Right kidney (tissue), 1 donor: ENCODE data around the gene CDH13.

Experiments
- DNase-seq: peaks from one replicate; pipeline ENCODE4 v3.0.0-alpha.2; 2016

Gene CDH13

GRCh38 chr16:83772806-83773205 is 1146.0 kb downstream of the CDH13 start:
- no peak for DNase-seq

- DNase-seq, result no peak
Measured at GRCh38 chr16:83774066-83774465, 1147.3 kb downstream of the CDH13 start.

- DNase-seq, result no peak
Measured at GRCh38 chr16:83776944-83777343, 1150.2 kb downstream of the CDH13 start.

- peak; percentile 6 for DNase-seq
Measured at GRCh38 chr16:83779886-83780285, 1153.1 kb downstream of the CDH13 start.

GRCh38 chr16:83785455-83785854 is 1158.7 kb downstream of the CDH13 start:
- no peak for DNase-seq

DNA sequence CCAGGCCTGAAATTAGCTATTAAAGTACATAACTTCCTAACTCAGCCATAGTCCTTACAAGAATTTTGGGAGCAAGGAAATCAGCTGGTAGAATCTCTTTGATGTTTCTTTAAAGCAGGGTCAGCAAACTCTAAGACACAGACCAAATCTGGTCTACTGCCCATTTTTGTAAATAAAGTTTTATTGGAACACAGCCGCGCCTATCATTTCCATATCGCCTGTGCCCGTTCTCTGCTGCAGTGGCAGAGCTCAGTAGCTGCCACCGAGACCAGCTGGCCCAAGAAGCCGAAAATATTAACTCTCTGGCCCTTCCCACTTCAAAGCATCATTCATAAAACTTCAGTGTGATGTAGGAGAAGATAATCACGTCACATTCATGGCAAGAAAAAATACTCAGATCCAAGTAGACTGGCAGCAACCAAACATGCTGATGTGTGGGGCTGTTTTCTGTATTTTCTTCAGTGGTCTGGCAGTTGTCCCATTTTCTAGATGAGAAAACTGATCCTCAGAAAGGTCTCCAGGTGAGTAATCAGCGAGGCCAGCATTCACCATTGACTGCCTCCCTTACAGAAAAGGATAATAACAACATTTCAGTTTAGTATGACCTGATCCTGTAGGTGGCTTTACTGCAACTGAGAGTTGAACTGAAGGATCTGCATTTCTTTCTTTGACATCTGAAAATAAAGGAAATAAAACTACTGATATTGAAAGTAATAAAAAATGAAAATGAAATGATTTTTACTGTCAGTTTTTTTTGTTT is 1163.1 kb downstream of the CDH13 start:
- no peak for DNase-seq

GRCh38 chr16:83791916-83792315 is 1165.1 kb downstream of the CDH13 start:
- no peak for DNase-seq

GRCh38 chr16:83792391-83792790 is 1165.6 kb downstream of the CDH13 start:
- no peak for DNase-seq

DNA sequence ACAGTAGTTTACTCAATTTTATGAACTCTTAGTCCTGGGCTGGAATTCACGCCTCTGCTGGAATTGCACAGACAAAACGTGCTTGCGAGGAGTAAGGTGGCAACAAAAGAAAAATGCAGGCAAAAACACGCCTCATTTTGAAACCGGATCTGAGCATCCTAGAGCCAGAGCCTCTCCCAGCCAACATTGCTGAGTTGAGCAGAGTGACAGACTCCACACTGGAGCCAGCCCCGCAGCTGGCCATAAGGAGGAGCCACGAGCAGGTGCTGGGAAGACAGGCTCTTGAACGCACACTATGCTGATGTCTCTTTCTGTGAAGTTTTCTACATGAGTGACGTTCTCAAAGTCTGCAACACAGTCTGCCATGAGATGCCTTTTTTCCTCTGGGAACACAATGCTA is 1166.4 kb downstream of the CDH13 start:
- DNase-seq, result no peak

- DNase-seq, result no peak
Measured at GRCh38 chr16:83794860-83795554, 1168.2 kb downstream of the CDH13 start.

GRCh38 chr16:83797013-83797412 is 1170.2 kb downstream of the CDH13 start:
- no peak for DNase-seq

DNA sequence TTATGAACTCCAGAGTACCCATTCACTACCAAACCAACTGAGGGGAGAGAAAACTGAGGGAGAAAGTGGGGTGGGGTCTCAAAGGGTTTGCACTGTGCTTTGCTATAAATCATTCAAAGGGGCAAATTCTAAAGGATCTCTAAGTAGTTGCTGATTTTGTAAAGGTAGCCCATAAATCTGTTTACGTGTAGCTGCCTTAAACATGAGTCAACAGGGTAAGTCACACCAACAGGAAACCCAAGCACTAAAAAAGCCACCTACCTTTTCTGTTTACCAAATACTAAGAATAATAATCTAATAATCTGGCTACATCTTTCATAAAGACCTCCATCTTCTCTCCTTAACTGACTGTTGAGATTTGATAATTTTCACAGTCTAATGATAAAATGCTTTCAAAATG is 1172.6 kb downstream of the CDH13 start:
- no peak for DNase-seq

GRCh38 chr16:83802135-83802534 is 1175.4 kb downstream of the CDH13 start:
- DNase-seq, result no peak

DNA sequence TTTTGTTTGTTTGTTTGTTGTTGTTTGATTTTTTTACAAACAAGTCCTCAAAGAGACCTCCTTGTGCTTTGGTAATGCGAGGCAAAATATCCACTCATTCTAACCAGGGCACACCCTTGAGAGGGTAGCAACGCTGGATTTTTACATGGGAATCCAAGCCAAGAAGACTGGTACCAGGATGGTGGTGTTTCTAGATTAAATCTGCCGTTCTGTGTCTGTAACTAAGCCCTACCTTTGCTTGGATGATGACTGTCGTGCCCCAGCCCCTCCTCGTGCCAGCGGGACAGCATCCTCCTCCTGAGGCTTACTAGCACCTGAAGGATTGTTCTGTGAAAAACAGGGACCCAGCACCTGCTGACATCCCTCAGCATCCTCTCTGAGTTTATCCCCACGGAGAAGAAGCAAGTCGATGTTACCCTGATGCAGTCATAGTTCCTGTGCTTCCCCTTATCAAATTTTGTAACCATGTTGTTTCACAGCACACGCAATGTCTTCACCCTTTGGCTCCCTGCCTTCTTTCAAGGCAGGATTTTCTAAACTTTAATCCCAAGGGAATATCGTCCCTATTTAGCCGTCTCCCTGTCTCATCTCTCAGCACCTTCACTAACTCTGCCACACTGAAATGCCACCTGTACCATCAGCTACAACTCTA is 1175.9 kb downstream of the CDH13 start:
- no peak for DNase-seq

- DNase-seq, result no peak
Measured at GRCh38 chr16:83803811-83804210, 1177.0 kb downstream of the CDH13 start.

DNA sequence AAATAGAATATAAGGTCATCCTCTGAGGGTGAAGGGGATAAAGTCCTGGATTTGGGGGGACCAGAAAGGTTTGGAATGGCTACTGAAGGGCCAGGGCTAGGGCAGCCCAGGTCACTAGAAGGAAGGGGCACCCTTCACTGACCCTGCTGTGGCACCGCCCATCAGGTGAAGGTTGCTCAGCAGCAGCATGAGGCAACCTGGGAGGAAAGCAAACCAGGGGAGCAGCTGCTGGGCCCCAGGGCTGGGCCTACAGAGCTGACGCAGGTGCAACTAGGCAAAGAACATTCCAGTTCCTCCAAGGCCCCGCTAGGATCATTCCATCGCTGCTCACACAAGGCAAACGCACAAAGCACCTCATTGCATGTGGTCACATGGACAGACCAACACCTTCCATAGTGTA is 1177.6 kb downstream of the CDH13 start:
- no peak for DNase-seq

- no peak for DNase-seq
Measured at GRCh38 chr16:83806036-83806435, 1179.3 kb downstream of the CDH13 start.

DNA sequence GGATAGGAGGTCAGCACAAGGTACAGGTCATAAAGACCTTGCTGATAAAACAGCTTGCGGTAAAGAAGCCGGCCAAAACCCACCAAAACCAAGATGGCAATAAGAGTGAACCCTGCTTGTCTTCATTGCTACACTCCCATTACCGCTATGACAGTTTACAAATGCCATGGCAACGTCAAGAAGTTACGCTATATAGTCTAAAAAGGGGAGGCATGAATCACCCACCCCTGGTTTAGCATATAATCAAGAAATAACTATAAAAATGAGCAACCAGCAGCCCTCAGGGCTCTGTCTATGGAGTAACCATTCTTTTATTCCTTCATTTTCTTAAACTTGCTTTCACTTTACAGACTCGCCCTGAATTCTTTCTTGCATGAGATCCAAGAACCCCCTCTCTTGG is 1180.0 kb downstream of the CDH13 start:
- no peak for DNase-seq

DNA sequence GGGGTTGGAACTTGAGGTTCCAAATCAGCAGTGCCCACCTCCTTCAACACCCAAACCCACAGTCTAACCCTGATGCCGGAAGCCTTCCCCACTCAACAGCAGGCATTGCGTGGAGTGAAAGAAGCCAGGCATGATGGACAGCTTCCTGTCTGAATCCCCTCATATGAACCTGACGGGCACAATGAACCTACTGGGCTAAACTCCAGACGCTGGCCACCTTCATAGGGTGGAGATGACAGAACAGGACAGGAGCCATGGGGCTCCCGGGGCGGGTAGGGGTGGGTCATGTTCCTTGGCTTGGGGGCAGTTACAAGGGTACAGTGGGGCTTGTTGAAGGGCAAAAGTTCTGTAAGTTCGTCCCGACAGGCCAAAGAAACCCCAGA is 1180.5 kb downstream of the CDH13 start:
- no peak for DNase-seq

- peak; percentile 92 for DNase-seq
Measured at GRCh38 chr16:83807710-83808572, 1181.2 kb downstream of the CDH13 start, which contains the start of gene HSBP1. TSS of gene HSBP1 (plus strand) at chr16:83807978. CDS start at chr16:83808077, 99 bp downstream.

DNA sequence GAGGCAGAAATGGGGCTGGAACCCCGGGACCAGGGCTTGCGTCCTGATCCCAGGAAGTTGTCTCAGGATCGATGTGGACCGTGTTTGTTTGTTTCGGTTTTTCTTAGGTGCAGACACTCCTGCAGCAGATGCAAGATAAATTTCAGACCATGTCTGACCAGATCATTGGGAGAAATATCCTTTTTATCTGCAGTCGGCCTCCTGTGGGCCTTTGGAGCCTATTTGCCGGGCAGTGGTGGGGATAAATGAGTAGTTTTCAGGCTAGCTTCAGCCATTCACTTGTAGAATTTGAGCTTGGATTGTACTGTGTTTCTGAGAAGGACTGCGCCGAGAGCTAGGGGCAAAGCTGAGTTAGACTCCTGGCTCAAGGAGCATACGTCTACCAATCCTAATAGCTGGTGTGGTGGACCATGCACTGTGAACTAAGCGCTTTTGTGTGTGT is 1181.8 kb downstream of the CDH13 start:
- peak; percentile 17 for DNase-seq

DNA sequence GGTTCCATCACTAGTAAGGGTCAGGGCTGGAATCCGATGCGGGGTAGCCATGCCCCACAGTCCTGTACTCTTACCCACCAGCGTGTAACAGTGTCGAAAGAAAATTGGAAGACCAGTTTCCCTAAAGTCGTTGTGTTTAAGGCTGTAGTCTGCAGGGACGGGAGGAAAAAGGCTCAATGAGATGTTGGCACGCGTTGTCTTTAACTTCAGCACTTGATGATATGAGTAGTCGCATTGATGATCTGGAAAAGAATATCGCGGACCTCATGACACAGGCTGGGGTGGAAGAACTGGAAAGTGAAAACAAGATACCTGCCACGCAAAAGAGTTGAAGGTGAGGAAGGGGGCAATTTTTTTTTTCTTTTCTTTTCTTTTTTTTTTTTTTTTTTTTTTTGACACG is 1182.3 kb downstream of the CDH13 start:
- no peak for DNase-seq
